ENCODE results near the gene ARHGEF7. TPM values are rescaled to one million over a fixed set of nuclear protein-coding genes. Genes with fewer than 3 reads are reported as not detected.

The ARHGEF7 gene
- total RNA-seq, 2 experiments from 2014 or later, result 39.5 to 51.3 TPM

GRCh38 chr13:111090169-111090568 is 24.9 kb upstream of the ARHGEF7 start:
- no peaks in the 10 kb centered on the region for H3K4me1 ChIP-seq (ENCODE audit: insufficient read depth, low read length, poor library complexity, severe bottlenecking)
- no peaks in the 10 kb centered on the region for H3K9me2 ChIP-seq (ENCODE audit: insufficient read depth, low read length)
- POLR2A ChIA-PET, result no interaction called here
- TF ChIP-seq CTCF (conservative IDR thresholded peaks at IDR 0.05; ENCODE audit: low read length) (no peak), EZH2phosphoT487 (IDR thresholded peaks at IDR 0.05; ENCODE audit: borderline replicate concordance, low read depth, low read length) (no peak)
- no peak overlapping the region for H3K4me3 ChIP-seq (ENCODE audit: low read depth, low read length, poor library complexity, severe bottlenecking)
- intact Hi-C loops (cut with micrococcal nuclease; ENCODE audit: unreplicated experiment), result no loop called here
- no peaks in the 10 kb centered on the region for H3K36me3 ChIP-seq (ENCODE audit: insufficient read depth, low read length)
- H3K79me2 ChIP-seq (ENCODE audit: insufficient read depth, low read depth, low read length), result no peaks in the 10 kb centered on the region
- no peak overlapping the region for H2AFZ ChIP-seq (ENCODE audit: low read length)
- H3K4me2 ChIP-seq (ENCODE audit: low read length), result no peak overlapping the region
- no peaks in the 10 kb centered on the region for H3K9me3 ChIP-seq (ENCODE audit: low read length)
- CTCF ChIA-PET (ENCODE audit: unreplicated experiment), result no interaction called here
- no TSS peak for BruUV-seq (replicated peaks)
- no peak overlapping the region for H3K27ac ChIP-seq (ENCODE audit: low read depth, low read length, poor library complexity, severe bottlenecking)
- DNase-seq (ENCODE audit: low spot score), result no peak
- H4K20me1 ChIP-seq (ENCODE audit: insufficient read depth, low read length), result no peaks in the 10 kb centered on the region

- H3K9me3 ChIP-seq (ENCODE audit: low read length), result no peaks in the 10 kb centered on the region
- no peak for TF ChIP-seq EZH2phosphoT487 (IDR thresholded peaks at IDR 0.05; ENCODE audit: borderline replicate concordance, low read depth, low read length)
- TF ChIP-seq CTCF (conservative IDR thresholded peaks at IDR 0.05; ENCODE audit: low read length), result no peak
- POLR2A ChIA-PET, result no interaction called here
- H3K27ac ChIP-seq (ENCODE audit: low read depth, low read length, poor library complexity, severe bottlenecking), result no peak overlapping the region
- H3K4me1 ChIP-seq (ENCODE audit: insufficient read depth, low read length, poor library complexity, severe bottlenecking), result no peaks in the 10 kb centered on the region
- H3K4me2 ChIP-seq (ENCODE audit: low read length), result no peak overlapping the region
- no peak for DNase-seq (ENCODE audit: low spot score)
- no peaks in the 10 kb centered on the region for H4K20me1 ChIP-seq (ENCODE audit: insufficient read depth, low read length)
- H2AFZ ChIP-seq (ENCODE audit: low read length), result no peak overlapping the region
- H3K36me3 ChIP-seq (ENCODE audit: insufficient read depth, low read length), result no peaks in the 10 kb centered on the region
- BruUV-seq (replicated peaks), result no TSS peak
- H3K4me3 ChIP-seq (ENCODE audit: low read depth, low read length, poor library complexity, severe bottlenecking), result no peak overlapping the region
- CTCF ChIA-PET (ENCODE audit: unreplicated experiment), result no interaction called here
- intact Hi-C loops (cut with micrococcal nuclease; ENCODE audit: unreplicated experiment), result no loop called here
- H3K79me2 ChIP-seq (ENCODE audit: insufficient read depth, low read depth, low read length), result no peaks in the 10 kb centered on the region
- no peaks in the 10 kb centered on the region for H3K9me2 ChIP-seq (ENCODE audit: insufficient read depth, low read length)
These were observed 22.4 kb upstream of the ARHGEF7 start for GRCh38 chr13:111092685-111093084.

GRCh38 chr13:111093136-111093535 is 22.0 kb upstream of the ARHGEF7 start:
- H3K4me1 ChIP-seq (ENCODE audit: insufficient read depth, low read length, poor library complexity, severe bottlenecking), result no peaks in the 10 kb centered on the region
- TF ChIP-seq CTCF (conservative IDR thresholded peaks at IDR 0.05; ENCODE audit: low read length) (no peak), EZH2phosphoT487 (IDR thresholded peaks at IDR 0.05; ENCODE audit: borderline replicate concordance, low read depth, low read length) (no peak)
- no peak overlapping the region for H2AFZ ChIP-seq (ENCODE audit: low read length)
- H3K27ac ChIP-seq (ENCODE audit: low read depth, low read length, poor library complexity, severe bottlenecking), result no peak overlapping the region
- no peak overlapping the region for H3K4me3 ChIP-seq (ENCODE audit: low read depth, low read length, poor library complexity, severe bottlenecking)
- ChIA-PET CTCF (ENCODE audit: unreplicated experiment) (no interaction called here), POLR2A (no interaction called here)
- no peak for DNase-seq (ENCODE audit: low spot score)
- H3K9me3 ChIP-seq (ENCODE audit: low read length), result no peaks in the 10 kb centered on the region
- H3K79me2 ChIP-seq (ENCODE audit: insufficient read depth, low read depth, low read length), result no peaks in the 10 kb centered on the region
- no peaks in the 10 kb centered on the region for H3K9me2 ChIP-seq (ENCODE audit: insufficient read depth, low read length)
- no TSS peak for BruUV-seq (replicated peaks)
- no peak overlapping the region for H3K4me2 ChIP-seq (ENCODE audit: low read length)
- no peaks in the 10 kb centered on the region for H3K36me3 ChIP-seq (ENCODE audit: insufficient read depth, low read length)
- H4K20me1 ChIP-seq (ENCODE audit: insufficient read depth, low read length), result no peaks in the 10 kb centered on the region
- intact Hi-C loops (cut with micrococcal nuclease; ENCODE audit: unreplicated experiment), result no loop called here
